Measurements from ENCODE around the gene PTPRCAP.
A peak's percentile ranks its signal among the peaks of the same experiment; 100 is the strongest.

The PTPRCAP gene

DNA sequence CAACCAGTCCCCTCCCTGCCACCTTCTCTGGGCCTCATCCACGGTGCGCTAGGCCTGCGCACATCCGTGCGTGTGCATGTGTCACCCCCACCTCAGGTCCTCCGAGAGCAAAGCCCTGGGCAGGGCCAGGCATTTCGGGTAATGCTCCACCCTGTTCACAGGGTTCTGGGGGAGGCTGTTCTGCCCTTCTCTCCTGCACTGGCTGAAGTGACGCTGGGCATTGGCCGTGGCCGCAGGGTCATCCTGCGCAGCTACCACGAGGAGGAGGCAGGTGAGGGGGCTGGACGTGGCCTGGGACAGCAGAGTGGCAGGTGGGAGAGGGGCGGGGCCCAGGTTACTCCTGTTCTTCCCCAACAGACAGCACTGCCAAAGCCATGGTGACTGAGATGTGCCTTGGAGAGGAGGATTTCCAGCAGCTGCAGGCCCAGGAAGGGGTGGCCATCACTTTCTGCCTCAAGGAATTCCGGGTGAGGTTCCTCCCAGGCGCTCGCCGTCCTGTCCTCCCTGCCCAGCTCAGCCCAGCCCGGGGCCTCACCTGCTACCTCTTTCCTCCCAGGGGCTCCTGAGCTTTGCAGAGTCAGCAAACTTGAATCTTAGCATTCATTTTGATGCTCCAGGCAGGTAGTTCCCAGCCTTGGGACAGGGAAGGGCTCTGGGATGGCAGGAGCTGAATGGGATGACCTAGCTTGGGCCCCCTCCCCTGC is 41.8 kb downstream of the PTPRCAP start:
- DNase-seq, result no peak

DNA sequence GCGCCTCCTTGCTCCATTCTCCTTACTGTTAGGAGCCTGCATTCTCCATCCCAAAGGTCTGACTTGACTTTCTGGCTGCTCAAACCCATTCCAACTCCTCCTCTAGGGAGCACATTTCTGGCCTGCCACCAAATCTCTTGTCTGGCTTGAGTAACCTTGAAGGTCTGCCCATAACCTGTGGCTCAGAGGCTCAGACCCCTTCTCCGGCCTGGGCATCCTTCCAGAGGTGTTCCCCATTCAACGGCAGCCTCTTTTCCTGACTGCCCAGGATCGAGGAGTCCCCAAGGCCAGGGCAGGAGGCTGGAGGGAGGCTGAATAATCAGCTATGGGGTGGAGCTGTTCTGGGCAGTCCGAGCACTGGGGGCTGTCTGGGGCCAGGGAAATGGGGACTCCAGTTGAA is 43.5 kb downstream of the PTPRCAP start:
- DNase-seq, result no peak

DNA sequence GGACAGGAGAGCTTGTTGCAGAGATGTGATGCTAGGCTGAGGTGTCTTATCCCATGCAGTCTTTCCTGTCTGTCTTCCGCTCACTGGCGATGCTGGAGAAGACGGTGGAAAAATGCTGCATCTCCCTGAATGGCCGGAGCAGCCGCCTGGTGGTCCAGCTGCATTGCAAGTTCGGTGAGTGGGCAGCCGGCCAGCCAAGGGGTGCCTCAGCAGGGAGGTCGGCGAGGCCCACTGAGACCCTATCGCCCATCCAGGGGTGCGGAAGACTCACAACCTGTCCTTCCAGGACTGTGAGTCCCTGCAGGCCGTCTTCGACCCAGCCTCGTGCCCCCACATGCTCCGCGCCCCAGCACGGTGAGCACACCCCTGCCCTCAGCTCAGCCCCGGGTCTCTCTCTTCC is 44.0 kb downstream of the PTPRCAP start:
- DNase-seq, result no peak

DNA sequence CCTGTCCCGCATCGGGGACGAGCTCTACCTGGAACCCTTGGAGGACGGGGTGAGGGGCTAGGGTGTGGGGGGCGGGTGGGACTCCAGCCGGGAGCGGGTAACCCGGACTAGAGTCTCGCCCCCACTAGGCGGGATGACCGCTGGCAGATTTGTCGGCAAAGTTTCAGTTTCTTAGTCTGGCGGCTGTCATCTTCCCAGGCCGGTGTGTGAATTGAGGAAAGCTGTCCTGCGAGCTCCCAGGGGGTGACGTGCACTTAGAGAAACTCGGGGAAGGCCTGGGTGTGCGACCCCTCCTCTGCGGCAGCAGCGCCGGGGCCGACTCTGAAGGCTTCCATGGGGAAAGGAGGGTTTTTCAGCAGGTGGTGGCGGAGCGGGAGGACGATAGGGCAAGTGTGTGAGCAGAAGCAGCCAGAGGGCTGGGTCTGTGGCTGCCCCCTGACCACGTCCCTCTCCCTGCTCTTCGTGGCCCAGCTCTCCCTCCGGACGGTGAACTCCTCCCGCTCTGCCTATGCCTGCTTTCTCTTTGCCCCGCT is 45.2 kb downstream of the PTPRCAP start:
- DNase-seq, result no peak

DNA sequence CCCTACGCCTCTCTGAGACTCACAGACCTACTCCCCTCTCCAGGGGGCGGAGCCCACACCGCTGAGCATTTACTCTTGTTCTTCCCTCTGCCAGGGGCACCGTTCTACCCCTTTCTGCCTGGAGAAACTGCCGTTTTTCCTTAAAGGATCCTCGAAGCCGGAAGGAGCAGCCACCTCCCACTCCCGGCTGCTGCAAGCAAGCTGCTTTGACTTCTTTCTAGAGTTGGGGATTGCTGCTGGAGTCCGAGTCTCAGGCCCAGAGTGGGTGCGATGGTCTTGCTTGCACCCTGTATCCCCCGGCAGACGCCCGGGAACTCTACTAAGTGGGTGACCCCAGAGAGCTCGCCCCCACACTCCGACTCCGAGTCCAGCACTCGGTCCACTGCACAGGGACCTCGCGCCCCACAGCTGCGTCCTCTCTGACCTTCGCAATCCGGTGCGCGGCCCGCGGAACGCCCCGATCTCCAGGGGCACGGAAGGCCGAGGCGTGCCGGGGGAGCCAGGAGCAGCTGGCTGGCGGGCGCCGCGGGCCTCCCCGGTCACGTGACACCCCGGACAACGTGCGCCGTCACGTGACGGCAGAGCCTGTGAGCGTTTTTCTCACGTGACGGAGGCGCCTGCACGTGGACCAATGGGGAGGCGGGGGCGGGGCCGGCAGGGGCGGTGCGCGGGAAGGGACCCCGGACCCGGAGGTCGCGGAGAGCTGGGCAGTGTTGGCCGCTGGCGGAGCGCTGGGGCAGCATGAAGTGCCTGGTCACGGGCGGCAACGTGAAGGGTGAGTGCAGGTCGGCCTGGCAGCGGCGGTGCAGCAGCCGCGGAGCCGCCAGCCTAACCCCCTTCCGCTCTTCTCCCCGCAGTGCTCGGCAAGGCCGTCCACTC is 45.9 kb downstream of the PTPRCAP start, which contains the start of gene RAD9A:
TSS of gene RAD9A (plus strand) at position 683 of the 879 bp plus-strand sequence. CDS start at position 742, 59 bp downstream.
- peak; percentile 91 for DNase-seq

DNA sequence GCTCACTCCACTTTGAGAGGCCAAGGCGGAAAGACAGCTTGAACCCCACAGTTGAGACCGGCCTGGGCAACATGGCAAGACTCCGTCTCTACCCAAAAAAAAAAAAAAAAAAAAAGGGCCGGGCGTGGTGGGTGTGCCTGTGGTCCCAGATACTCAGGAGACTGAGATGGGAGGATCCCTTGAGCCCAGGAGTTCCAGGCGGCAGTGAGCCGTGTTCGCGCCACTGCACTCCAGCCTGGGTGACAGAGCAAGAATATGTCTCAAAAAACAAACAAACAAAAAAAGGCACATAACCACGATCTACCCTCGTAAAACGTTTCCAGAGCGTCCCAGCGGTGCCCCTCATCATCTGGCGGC is 46.6 kb downstream of the PTPRCAP start:
- no peak for DNase-seq

DNA sequence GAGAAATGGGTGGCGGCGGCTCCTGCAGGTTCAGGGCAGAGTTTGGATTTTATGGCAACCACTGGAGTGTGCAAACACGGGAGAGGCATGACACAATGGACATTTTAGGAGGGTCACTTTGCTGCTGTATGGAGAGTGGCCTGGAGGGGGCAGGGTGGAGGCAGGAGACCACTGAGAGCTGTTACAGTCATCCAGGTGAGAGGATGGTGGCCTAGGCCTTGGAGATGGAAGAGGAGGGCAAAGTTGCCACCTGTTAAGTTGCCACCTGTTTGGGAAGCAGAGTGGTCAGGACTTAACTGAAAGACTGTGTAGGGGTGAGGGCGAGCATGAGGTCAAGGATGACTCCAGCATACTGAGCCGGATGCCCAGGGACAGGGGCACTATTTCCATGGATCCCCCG is 48.0 kb downstream of the PTPRCAP start:
- no peak for DNase-seq

DNA sequence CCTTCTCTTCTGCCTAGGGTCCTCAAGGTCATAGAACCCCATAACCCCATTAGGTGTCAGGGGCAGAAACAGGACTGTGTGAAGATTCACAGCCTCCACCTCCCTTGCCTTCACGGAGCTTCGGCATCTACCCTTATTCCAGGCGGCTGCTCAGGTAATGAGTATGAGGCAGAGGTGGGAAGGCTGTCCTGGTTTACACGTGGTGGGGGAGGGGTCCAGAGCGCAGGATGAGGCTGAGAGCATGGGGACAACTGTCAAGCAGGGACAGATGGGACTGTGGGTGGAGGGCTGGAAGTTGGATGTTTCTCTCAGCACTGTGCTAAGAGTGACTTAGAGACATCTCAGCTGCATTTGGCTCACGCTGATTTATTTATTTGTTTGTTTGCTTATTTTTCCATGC is 50.0 kb downstream of the PTPRCAP start:
- no peak for DNase-seq

DNA sequence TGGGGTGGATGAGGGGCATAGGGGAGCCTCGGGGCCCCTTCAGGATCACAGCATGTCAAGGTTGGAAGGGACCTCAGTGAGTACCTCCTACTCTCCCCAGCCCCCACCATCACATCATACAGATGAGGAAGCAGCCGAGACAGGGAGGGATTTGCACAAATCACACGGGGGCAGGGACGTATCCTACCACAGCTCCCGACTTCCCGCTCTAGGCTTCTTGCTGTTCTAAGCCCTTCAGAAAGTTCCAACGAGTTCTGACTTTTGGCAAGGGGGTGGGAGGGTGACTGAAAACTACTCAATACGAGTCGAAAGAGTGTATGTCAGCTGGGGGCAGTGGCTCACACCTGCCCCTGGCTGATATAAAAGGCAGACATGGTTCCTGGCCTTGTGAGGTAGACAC is 50.4 kb downstream of the PTPRCAP start:
- DNase-seq, result no peak

Measured in MV-4-11 (cell line).